DOHH2 (cell line): ENCODE measurements around the gene HCRTR1.

Experiments used
- H3F3A ChIP-seq: fragments of 200-600 bp; sonication (generic), shearing (Covaris generic); 2 replicates; pipeline ENCODE4 v1.6.0; 2016; ENCODE audit warnings: antibody characterized with exemption, mild to moderate bottlenecking; ENCODE audit not compliant: control insufficient read depth, insufficient read depth
- H3K27ac ChIP-seq: fragments of 200-600 bp; sonication (generic); 2 replicates; pipeline ENCODE4 v1.5.1; 2014; ENCODE audit warnings: low read depth, mild to moderate bottlenecking, low read length, moderate library complexity
- H3K27me3 ChIP-seq: fragments of 200-600 bp; sonication (generic); 2 replicates; pipeline ENCODE4 v1.6.1; 2014; ENCODE audit warnings: mild to moderate bottlenecking, low read length, mixed read lengths; ENCODE audit not compliant: control insufficient read depth
- H3K36me3 ChIP-seq: fragments of 200-600 bp; sonication (generic); 2 replicates; pipeline ENCODE4 v1.6.1; 2014; ENCODE audit warnings: mild to moderate bottlenecking, low read length, moderate library complexity, mixed read lengths; ENCODE audit not compliant: control insufficient read depth
- H3K4me1 ChIP-seq: fragments of 200-600 bp; sonication (generic); 2 replicates; pipeline ENCODE4 v1.6.1; 2014; ENCODE audit warnings: mild to moderate bottlenecking, low read length, mixed read lengths; ENCODE audit not compliant: control insufficient read depth
- H3K4me2 ChIP-seq: fragments of 200-600 bp; sonication (generic); 2 replicates; pipeline ENCODE4 v1.6.0; 2014; ENCODE audit warnings: mild to moderate bottlenecking, low read length, moderate library complexity
- H3K4me3 ChIP-seq: fragments of 200-600 bp; sonication (generic); 2 replicates; pipeline ENCODE4 v1.5.1; 2014; ENCODE audit warnings: mild to moderate bottlenecking, low read length, mixed read lengths
- H3K79me2 ChIP-seq: fragments of 200-600 bp; sonication (generic); 2 replicates; pipeline ENCODE4 v1.6.1; 2014; ENCODE audit warnings: mild to moderate bottlenecking, low read length, mixed read lengths; ENCODE audit not compliant: control insufficient read depth
- H3K9me2 ChIP-seq: fragments of 200-600 bp; sonication (generic); replicated peaks from 2 replicates; pipeline ENCODE4 v1.6.1; 2014; ENCODE audit warnings: mild to moderate bottlenecking, low read length, mixed read lengths; ENCODE audit not compliant: control insufficient read depth
- H3K9me3 ChIP-seq: fragments of 200-600 bp; sonication (generic); 2 replicates; pipeline ENCODE4 v1.6.1; 2014; ENCODE audit warnings: antibody characterized with exemption, low read length, mixed read lengths; ENCODE audit not compliant: control insufficient read depth, insufficient read depth
- H4K20me1 ChIP-seq: fragments of 200-600 bp; sonication (generic); 2 replicates; pipeline ENCODE4 v1.6.0; 2014; ENCODE audit warnings: low read depth, mild to moderate bottlenecking, antibody characterized with exemption, low read length, moderate library complexity; ENCODE audit not compliant: control insufficient read depth, insufficient read depth
- EZH2phosphoT487 ChIP-seq: fragments of 200-600 bp; sonication (generic); IDR thresholded peaks from 2 replicates; pipeline ENCODE4 v1.6.1; 2017; ENCODE audit warnings: borderline replicate concordance, mild to moderate bottlenecking, antibody characterized with exemption, low read length, moderate library complexity, mixed read lengths
- TF ChIP-seq, protein P1 (sequence below): fragments of 200-600 bp; sonication (generic); IDR thresholded peaks from one replicate; pipeline ENCODE4 v1.5.1; 2014; ENCODE audit warnings: antibody characterized with exemption, mild to moderate bottlenecking, low read depth, low read length; ENCODE audit not compliant: poor library complexity, severe bottlenecking

The HCRTR1 gene

DNA sequence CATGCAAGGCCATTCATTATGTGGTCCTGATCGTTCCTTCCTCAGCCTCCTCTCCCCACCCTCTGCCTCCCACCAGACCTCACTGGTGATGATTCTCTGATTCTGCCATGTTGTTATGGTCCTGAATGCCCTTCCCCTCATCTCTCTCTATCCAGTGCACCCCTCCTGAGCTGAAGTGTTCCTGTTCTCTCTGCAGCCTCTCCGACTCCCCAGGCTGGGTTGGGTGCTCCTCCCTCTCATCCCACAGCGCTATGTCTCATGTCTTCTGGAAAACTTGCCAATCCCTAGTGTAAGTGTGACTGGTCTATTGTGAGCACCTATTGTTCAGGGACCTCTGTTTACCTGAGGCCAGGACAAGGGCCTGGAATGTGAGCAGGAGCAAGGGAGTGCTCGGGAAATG is 38.3 kb downstream of the HCRTR1 start:
- no peak overlapping the region for H3K4me2 ChIP-seq
- no peak overlapping the region for H3K27ac ChIP-seq
- no peaks in the 10 kb centered on the region for H4K20me1 ChIP-seq
- H3K4me3 ChIP-seq, result no peak overlapping the region
- H3K36me3 ChIP-seq, result no peaks in the 10 kb centered on the region
- no peaks in the 10 kb centered on the region for H3K79me2 ChIP-seq
- H3K9me2 ChIP-seq, result no peaks in the 10 kb centered on the region
- peaks cover 16% of the 10 kb centered on the region for H3K27me3 ChIP-seq
- no peaks in the 10 kb centered on the region for H3K9me3 ChIP-seq
- H3F3A ChIP-seq, result no peaks in the 10 kb centered on the region
- no peaks in the 10 kb centered on the region for H3K4me1 ChIP-seq
- TF ChIP-seq, protein P1, sequence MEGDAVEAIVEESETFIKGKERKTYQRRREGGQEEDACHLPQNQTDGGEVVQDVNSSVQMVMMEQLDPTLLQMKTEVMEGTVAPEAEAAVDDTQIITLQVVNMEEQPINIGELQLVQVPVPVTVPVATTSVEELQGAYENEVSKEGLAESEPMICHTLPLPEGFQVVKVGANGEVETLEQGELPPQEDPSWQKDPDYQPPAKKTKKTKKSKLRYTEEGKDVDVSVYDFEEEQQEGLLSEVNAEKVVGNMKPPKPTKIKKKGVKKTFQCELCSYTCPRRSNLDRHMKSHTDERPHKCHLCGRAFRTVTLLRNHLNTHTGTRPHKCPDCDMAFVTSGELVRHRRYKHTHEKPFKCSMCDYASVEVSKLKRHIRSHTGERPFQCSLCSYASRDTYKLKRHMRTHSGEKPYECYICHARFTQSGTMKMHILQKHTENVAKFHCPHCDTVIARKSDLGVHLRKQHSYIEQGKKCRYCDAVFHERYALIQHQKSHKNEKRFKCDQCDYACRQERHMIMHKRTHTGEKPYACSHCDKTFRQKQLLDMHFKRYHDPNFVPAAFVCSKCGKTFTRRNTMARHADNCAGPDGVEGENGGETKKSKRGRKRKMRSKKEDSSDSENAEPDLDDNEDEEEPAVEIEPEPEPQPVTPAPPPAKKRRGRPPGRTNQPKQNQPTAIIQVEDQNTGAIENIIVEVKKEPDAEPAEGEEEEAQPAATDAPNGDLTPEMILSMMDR, result no peak
- TF ChIP-seq EZH2phosphoT487, result no peak

- H4K20me1 ChIP-seq, result no peaks in the 10 kb centered on the region
- H3F3A ChIP-seq, result no peaks in the 10 kb centered on the region
- no peaks in the 10 kb centered on the region for H3K36me3 ChIP-seq
- no peak overlapping the region for H3K27ac ChIP-seq
- TF ChIP-seq, protein P1, result no peak
- TF ChIP-seq EZH2phosphoT487, result no peak
- H3K79me2 ChIP-seq, result no peaks in the 10 kb centered on the region
- H3K9me3 ChIP-seq, result no peaks in the 10 kb centered on the region
- H3K9me2 ChIP-seq, result no peaks in the 10 kb centered on the region
- H3K27me3 ChIP-seq, result peaks cover 9% of the 10 kb centered on the region
- no peak overlapping the region for H3K4me3 ChIP-seq
- H3K4me2 ChIP-seq, result no peak overlapping the region
- no peaks in the 10 kb centered on the region for H3K4me1 ChIP-seq
Observed at GRCh38 chr1:31657020-31657804, 39.7 kb downstream of the HCRTR1 start.

- H3K79me2 ChIP-seq, result no peaks in the 10 kb centered on the region
- no peaks in the 10 kb centered on the region for H3K9me3 ChIP-seq
- no peak overlapping the region for H3K4me2 ChIP-seq
- no peaks in the 10 kb centered on the region for H3K9me2 ChIP-seq
- H3K4me3 ChIP-seq, result no peak overlapping the region
- H3K27me3 ChIP-seq, result peaks cover 6% of the 10 kb centered on the region
- no peaks in the 10 kb centered on the region for H4K20me1 ChIP-seq
- TF ChIP-seq EZH2phosphoT487, result no peak
- TF ChIP-seq, protein P1, result no peak
- H3K4me1 ChIP-seq, result no peaks in the 10 kb centered on the region
- H3K36me3 ChIP-seq, result no peaks in the 10 kb centered on the region
- no peak overlapping the region for H3K27ac ChIP-seq
- no peaks in the 10 kb centered on the region for H3F3A ChIP-seq
Observed at GRCh38 chr1:31657972-31658510, 40.6 kb downstream of the HCRTR1 start.
